GM12878 (cell line): Measurements from ENCODE around the gene FILIP1L. TPM values are rescaled to one million over a fixed set of nuclear protein-coding genes. Genes with fewer than 3 reads are reported as not detected.

ENCODE experiments used
- ATAC-seq: fragments of 200-7000 bp; cut with Tn5 transposase; 3 replicates; pipeline ENCODE4 v1.9.1; 2020; ENCODE audit warnings: mild to moderate bottlenecking, moderate library complexity
- BruUV-seq: library from RNA; stranded (reverse); fragments of 400-500 nt; replicated peaks from 2 replicates; lab custom pipeline; 2021; lab: Mats Ljungman, UMichigan
- CTCF ChIA-PET: fragments of 300-600 bp; sonication (Branson Sonifier 250); formaldehyde crosslinking; extraction: SDS; loops from one replicate; lab custom pipeline; 2021; ENCODE audit warnings: inconsistent platforms; lab: Yijun Ruan, JAX
- POLR2A ChIA-PET: fragments of 350-600 bp; formaldehyde crosslinking; extraction: SDS; loops from one replicate; lab custom pipeline; 2021; ENCODE audit warnings: inconsistent platforms; lab: Charles Lee
- RAD21 ChIA-PET: fragments of 300-600 bp; sonication (Branson Sonifier 250); formaldehyde crosslinking; loops from one replicate; lab custom pipeline; 2023; ENCODE audit warnings: antibody characterized with exemption; ENCODE audit not compliant: unreplicated experiment; lab: Charles Lee
- SMC1A ChIA-PET: fragments of 300-600 bp; sonication (Branson Sonifier 250); formaldehyde crosslinking; loops from one replicate; lab custom pipeline; 2023; ENCODE audit not compliant: unreplicated experiment, uncharacterized antibody; lab: Charles Lee
- DNase-seq: peaks from one replicate; pipeline ENCODE4 v3.0.0-alpha.2; 2011; ENCODE audit warnings: low read depth, low spot score
- FAIRE-seq: peaks from 3 replicates; lab custom pipeline; 2011; peaks lifted over from hg19 to GRCh38; lab: Jason Lieb, UNC
- H2AFZ ChIP-seq: 2 replicates; pipeline ENCODE4 v1.6.0; 2011; ENCODE audit warnings: low read depth, low read length, control low read depth; ENCODE audit not compliant: control insufficient read depth
- H3K27ac ChIP-seq: 2 replicates; pipeline ENCODE4 v1.5.1; 2011; ENCODE audit warnings: control low read depth; ENCODE audit not compliant: control insufficient read depth, insufficient read depth
- H3K27me3 ChIP-seq, 2 experiments: replicated peaks in 1 of 2; 2 replicates each; pipeline versions ENCODE4 v1.6.0 to v1.6.1; 2011; ENCODE audit warnings: low read length in 1 of 2; ENCODE audit not compliant: control insufficient read depth in 2 of 2, insufficient read depth in 2 of 2
- H3K36me3 ChIP-seq, 2 experiments: 2 replicates each; pipeline ENCODE4 v1.5.1; 2011; ENCODE audit warnings: low read length in 1 of 2; ENCODE audit not compliant: control insufficient read depth in 2 of 2, insufficient read depth in 2 of 2
- H3K4me1 ChIP-seq: 2 replicates; pipeline ENCODE4 v1.6.1; 2011; ENCODE audit warnings: mild to moderate bottlenecking, low read length, moderate library complexity, mixed read lengths; ENCODE audit not compliant: control insufficient read depth, insufficient read depth
- H3K4me2 ChIP-seq: 2 replicates; pipeline ENCODE4 v1.6.0; 2011; ENCODE audit warnings: control low read depth; ENCODE audit not compliant: control insufficient read depth, insufficient read depth
- H3K4me3 ChIP-seq: fragments of 200-600 bp; sonication (generic); 2 replicates; pipeline ENCODE4 v1.5.1; 2016
- H3K79me2 ChIP-seq: 2 replicates; pipeline ENCODE4 v1.6.0; 2011; ENCODE audit warnings: low read length; ENCODE audit not compliant: control insufficient read depth, insufficient read depth
- H3K9ac ChIP-seq: 2 replicates; pipeline ENCODE4 v1.8.0; 2011; ENCODE audit warnings: low read length, control low read depth, mixed read lengths; ENCODE audit not compliant: control insufficient read depth, insufficient read depth
- H3K9me3 ChIP-seq: replicated peaks from 3 replicates; pipeline ENCODE4 v1.5.1; 2011; ENCODE audit warnings: mild to moderate bottlenecking, low read length; ENCODE audit not compliant: control insufficient read depth, insufficient read depth
- H4K20me1 ChIP-seq: 2 replicates; pipeline ENCODE4 v1.6.0; 2011; ENCODE audit not compliant: control insufficient read depth, insufficient read depth
- BACH1 ChIP-seq: fragments of 450-650 bp; IDR thresholded peaks from 2 replicates; pipeline ENCODE4 v1.6.1; 2017; ENCODE audit warnings: mild to moderate bottlenecking, borderline replicate concordance
- HDGF ChIP-seq: fragments of 450-650 bp; IDR thresholded peaks from 2 replicates; pipeline ENCODE4 v1.6.1; 2016; ENCODE audit warnings: antibody characterized with exemption
- KDM1A ChIP-seq: fragments of 200-600 bp; sonication (generic); IDR thresholded peaks from 2 replicates; pipeline ENCODE4 v1.6.1; 2016; ENCODE audit warnings: borderline replicate concordance
- SPI1 ChIP-seq: IDR thresholded peaks from 2 replicates; pipeline ENCODE4 v1.6.1; 2011; ENCODE audit warnings: low read depth, mild to moderate bottlenecking, low read length, moderate library complexity, borderline replicate concordance; ENCODE audit not compliant: insufficient read depth
- ZBTB11 ChIP-seq: fragments of 450-650 bp; formaldehyde crosslinking; IDR thresholded peaks from 2 replicates; pipeline ENCODE4 v1.5.0; 2022; ENCODE audit warnings: mild to moderate bottlenecking, missing genetic modification characterization
- ZSCAN29 ChIP-seq: fragments of 450-650 bp; IDR thresholded peaks from 2 replicates; pipeline ENCODE4 v1.6.1; 2017; ENCODE audit warnings: mild to moderate bottlenecking, moderate library complexity
- WGBS: methylation state at CpG from one replicate; pipeline ENCODE4 v1.1.6; 2016; ENCODE audit warnings: low lambda C conversion rate; ENCODE audit not compliant: insufficient replicate concordance, insufficient coverage; ENCODE audit errors: missing lambda C conversion rate; 5-methylcytosine and 5-hydroxymethylcytosine counted together
- in situ Hi-C: fragments of 300-500 bp; cut with MboI; formaldehyde crosslinking; loops from 9 replicates; pipeline ENCODE4 v1.14.3; 2018; ENCODE audit warnings: mixed read lengths
- intact Hi-C: fragments of 100-400 bp; cut with micrococcal nuclease; formaldehyde crosslinking; loops from one replicate; pipeline ENCODE4 v1.14.2; 2022; ENCODE audit not compliant: unreplicated experiment
- polyA plus RNA-seq, 11 experiments: library from polyadenylated mRNA; depleted of rRNA in 4 of 11; unstranded in 6 of 11; stranded (reverse) in 5 of 11; fragments of >200 nt; fragmentation: Nextera tagmentation in 4 of 11; fragmentation: Illumina TruSeq in 1 of 11; extraction: Ambion mirVana in 4 of 11; extraction: Trizol in 1 of 11; gene quantifications; 1 replicate in 1 of 11; 2 replicates in 10 of 11; pipeline versions ENCODE4 v1.2.1 to v1.2.3, GENCODE V29; 2011 to 2016; ENCODE audit warnings: inconsistent platforms in 2 of 11, missing spikeins in 2 of 11, low read depth in 1 of 11
- total RNA-seq, 4 experiments: library from RNA; depleted of rRNA in 3 of 4; stranded (reverse); fragments of >200 nt in 3 of 4; fragmentation: Illumina TruSeq in 1 of 4; extraction: Trizol in 1 of 4; gene quantifications; 2 replicates each; pipeline versions ENCODE4 v1.2.1 to v1.2.3, GENCODE V29; 2013 to 2021

FILIP1L gene
- total and polyA plus RNA-seq, 10 of the 15 experiments (the other 5 are each of a cell fraction or from before 2014, with no cell fraction given): 0.24 to 6.1 (median 3.5) TPM

DNA sequence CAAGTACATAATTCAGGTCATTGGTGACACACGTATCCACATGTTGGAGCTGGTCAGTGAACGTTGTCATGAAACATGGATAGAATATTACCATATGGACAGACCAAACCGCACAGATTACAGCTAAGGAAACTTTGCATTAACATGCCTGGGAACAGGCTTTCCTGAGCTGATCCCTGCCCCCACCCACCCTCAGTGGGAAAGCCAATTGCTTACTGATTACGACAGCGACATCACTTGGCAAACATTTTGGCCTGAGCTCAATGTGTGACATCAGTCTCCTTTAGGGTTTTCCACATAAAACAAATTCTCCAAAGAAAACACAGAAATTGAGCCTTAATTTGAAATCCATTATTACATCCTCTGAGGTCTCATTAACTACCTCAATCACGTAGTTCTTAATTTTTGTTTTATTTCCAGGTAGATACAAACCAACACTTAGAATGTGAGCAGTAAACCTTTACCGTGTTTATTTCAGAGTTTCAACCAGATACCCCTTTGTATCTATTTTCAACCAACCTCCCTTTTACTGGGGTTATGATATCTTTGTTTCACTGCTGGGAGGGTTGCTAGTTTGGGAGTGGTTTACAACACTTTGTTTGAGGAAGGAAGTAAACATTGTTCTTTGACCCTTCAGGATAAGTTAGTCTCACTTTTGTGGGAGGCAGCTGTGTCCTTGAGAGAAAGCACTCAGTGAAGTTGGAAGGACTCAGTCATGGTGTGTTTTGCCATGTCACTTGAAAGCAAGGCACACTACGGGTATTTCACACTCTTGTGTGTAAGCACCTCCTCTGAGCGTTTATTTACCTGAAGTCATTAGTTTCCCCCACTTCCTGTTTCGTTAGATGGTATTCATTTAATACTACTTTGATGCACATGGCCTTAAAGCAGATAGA is 193.6 kb downstream of the FILIP1L start:
- intact Hi-C loops (no loop called here), in situ Hi-C loops (no loop called here)
- Histone ChIP-seq H3K36me3 (no peaks in the 10 kb centered on the region), H3K4me1 (peaks cover 4% of the 10 kb centered on the region), H3K27me3 (no peaks in the 10 kb centered on the region), H2AFZ (peak overlapping the region; percentile 59; the same call in 1 of the 2 replicates), H3K9me3 (no peaks in the 10 kb centered on the region), H3K27ac (no peak overlapping the region), H3K79me2 (no peaks in the 10 kb centered on the region), H4K20me1 (no peaks in the 10 kb centered on the region), H3K4me2 (no peak overlapping the region), H3K9ac (no peak overlapping the region), H3K4me3 (no peak overlapping the region)
- BruUV-seq: no TSS peak
- no peak for DNase-seq
- ATAC-seq: peak; percentile 67
- POLR2A ChIA-PET: interaction anchor here (0.6 to 0.9 kb wide), 3 partner anchors 147 to 747 kb away, joined by 3 to 4 read pairs (median 3); no protein-coding TSS in a partner anchor
- WGBS: 63% methylated on average over 10 of the region's 10 CpGs
- SMC1A ChIA-PET: interaction anchor here (0.8 to 1.3 kb wide), 4 partner anchors 9 to 31 kb away, joined by 3 read pairs; no protein-coding TSS in a partner anchor
- CTCF ChIA-PET: interaction anchor here (1.0 kb wide), 1 partner anchor 401 kb away, joined by 3 read pairs; no protein-coding TSS in a partner anchor
- peak; percentile 75 for TF ChIP-seq SPI1
- TF ChIP-seq BACH1: 0 out of 2 replicates have a peak, but pooled peaks have one; percentile 19
- no peak for TF ChIP-seq KDM1A
- FAIRE-seq: peak; percentile 31
- RAD21 ChIA-PET: no interaction called here

DNA sequence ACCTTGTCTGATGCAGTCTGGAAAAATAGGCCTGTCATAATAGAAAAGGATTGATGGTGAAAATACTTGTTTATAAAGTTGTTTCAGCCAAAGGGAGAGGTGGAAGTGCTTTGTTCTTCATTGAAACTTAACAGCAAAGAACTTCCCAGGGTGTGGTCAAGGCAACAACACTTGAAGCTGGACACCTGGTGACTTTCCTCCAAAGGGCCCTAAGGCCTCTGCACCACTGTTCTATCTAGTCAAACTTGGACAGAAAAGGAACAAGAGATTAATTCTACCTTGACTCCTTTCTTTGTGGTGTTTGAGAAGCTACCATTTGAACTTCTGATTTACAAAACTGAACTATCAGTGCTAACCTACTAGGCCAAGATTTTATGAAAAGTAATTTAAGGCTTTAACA is 194.6 kb downstream of the FILIP1L start:
- ChIA-PET RAD21 (no interaction called here), CTCF (no interaction called here), POLR2A (interaction anchor here (0.9 kb wide), 1 partner anchor 146 kb away, joined by 3 read pairs; no protein-coding TSS in a partner anchor), SMC1A (interaction anchor here (0.6 to 1.5 kb wide), 5 partner anchors 10 to 30 kb away, joined by 3 to 4 read pairs (median 3); no protein-coding TSS in a partner anchor)
- no TSS peak for BruUV-seq
- Histone ChIP-seq H2AFZ (no peak overlapping the region), H3K9ac (no peak overlapping the region), H3K27me3 (no peaks in the 10 kb centered on the region), H3K36me3 (no peaks in the 10 kb centered on the region), H3K4me3 (no peak overlapping the region), H3K4me2 (no peak overlapping the region), H3K79me2 (no peaks in the 10 kb centered on the region), H3K9me3 (no peaks in the 10 kb centered on the region), H3K27ac (no peak overlapping the region), H4K20me1 (no peaks in the 10 kb centered on the region), H3K4me1 (peaks cover 4% of the 10 kb centered on the region)
- in situ Hi-C loops: loop anchor here (10.0 kb wide), 1 partner anchor 65 kb away; no protein-coding TSS in a partner anchor
- intact Hi-C loops: no loop called here
- FAIRE-seq (no peak), DNase-seq (no peak), ATAC-seq (no peak)
- TF ChIP-seq HDGF (no peak), ZSCAN29 (no peak), ZBTB11 (CRISPR knock-in tag) (no peak)
